Measurements from ENCODE around the gene TMEM86A. TPM values are rescaled to one million over a fixed set of nuclear protein-coding genes. Genes with fewer than 3 reads are reported as not detected.

The TMEM86A gene
- total and polyA plus RNA-seq, 2 donors (not counting 3 experiments of a cell fraction or from before 2014, with no cell fraction given) = 2.1 to 2.6 TPM

GRCh38 chr11:18669219-18669596 lies 29.4 kb upstream of the TMEM86A start:
- Histone ChIP-seq H4K20me1 (replicated peaks; ENCODE audit: control insufficient read depth, extremely low read depth, insufficient read depth, low read length) (no peaks in the 10 kb centered on the region), H3K27ac (ENCODE audit: insufficient read depth, low read depth, low read length) (no peak overlapping the region), H3K4me2 (ENCODE audit: insufficient read depth, low read length) (no peak overlapping the region), H3K36me3 (ENCODE audit: control insufficient read depth in 2 of 2, extremely low read depth in 1 of 2, insufficient read depth in 2 of 2, low read length in 2 of 2) (no peaks in the 10 kb centered on the region), H3K9ac (replicated peaks; ENCODE audit: extremely low read depth, insufficient read depth, low read length) (no peak overlapping the region), H3K4me3 (replicated peaks in 1 of 3; ENCODE audit: insufficient read depth in 1 of 3, low read depth in 1 of 3, low read length in 3 of 3) (no peak overlapping the region), H3K27me3 (ENCODE audit: control insufficient read depth in 2 of 2, insufficient read depth in 2 of 2, low read length in 2 of 2) (peaks cover 0 to 3% of the 10 kb centered on the region in 2 experiments), H2AFZ (ENCODE audit: low read depth, low read length) (no peak overlapping the region), H3K4me1 (ENCODE audit: control insufficient read depth, extremely low read depth, insufficient read depth, low read length) (no peaks in the 10 kb centered on the region), H3K79me2 (ENCODE audit: control insufficient read depth, insufficient read depth, low read length) (no peaks in the 10 kb centered on the region), H3K9me3 (replicated peaks; ENCODE audit: control insufficient read depth, insufficient read depth, low read length) (no peaks in the 10 kb centered on the region), H3K9me1 (replicated peaks; ENCODE audit: control insufficient read depth, extremely low read depth, insufficient read depth, low read length) (no peaks in the 10 kb centered on the region)
- intact Hi-C loops (cut with micrococcal nuclease) = no loop called here
- no TSS peak for BruUV-seq (replicated peaks)
- dilution Hi-C loops (cut with MboI; ENCODE audit: extremely low pct_ligation_motif_present, low sequenced_read_pairs) = no loop called here
- DNase-seq (ENCODE audit: low read depth, low spot score) (no peak), FAIRE-seq (no peak)
- ChIA-PET POLR2A (no interaction called here), CTCF (no interaction called here)
- TF ChIP-seq MYC (IDR thresholded peaks at IDR 0.05; ENCODE audit: low read depth, low read length) (no peak), CTCF (IDR thresholded peaks at IDR 0.05; ENCODE audit: extremely low read depth in 1 of 2, insufficient read depth in 1 of 2, low read depth in 1 of 2, low read length in 2 of 2) (no peak), EZH2 (IDR thresholded peaks at IDR 0.05; ENCODE audit: borderline replicate concordance, low read depth, low read length, severe bottlenecking) (no peak), POLR2A (IDR thresholded peaks at IDR 0.05; ENCODE audit: low read depth, low read length) (no peak), FOS (IDR thresholded peaks at IDR 0.05; ENCODE audit: borderline replicate concordance, insufficient read depth, low read length) (no peak)
- TF ChIP-seq, protein P1, sequence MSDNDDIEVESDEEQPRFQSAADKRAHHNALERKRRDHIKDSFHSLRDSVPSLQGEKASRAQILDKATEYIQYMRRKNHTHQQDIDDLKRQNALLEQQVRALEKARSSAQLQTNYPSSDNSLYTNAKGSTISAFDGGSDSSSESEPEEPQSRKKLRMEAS (IDR thresholded peaks at IDR 0.05; ENCODE audit: insufficient read depth, insufficient read length) = no peak

- no peaks in the 10 kb centered on the region for H4K20me1 ChIP-seq (replicated peaks; ENCODE audit: control insufficient read depth, extremely low read depth, insufficient read depth, low read length)
- POLR2A ChIA-PET = no interaction called here
Measured at GRCh38 chr11:18669711-18670110, 28.9 kb upstream of the TMEM86A start.

More at GRCh38 chr11:18669711-18670110, 28.9 kb upstream of the TMEM86A start:
- H3K4me3 ChIP-seq (replicated peaks in 1 of 3; ENCODE audit: insufficient read depth in 1 of 3, low read depth in 1 of 3, low read length in 3 of 3) = no peak overlapping the region
- H3K9me1 ChIP-seq (replicated peaks; ENCODE audit: control insufficient read depth, extremely low read depth, insufficient read depth, low read length) = no peaks in the 10 kb centered on the region
- BruUV-seq (replicated peaks) = no TSS peak
- TF ChIP-seq JUN (IDR thresholded peaks at IDR 0.05; ENCODE audit: borderline replicate concordance, insufficient read depth, insufficient read length, low read depth) = no peak
- TF ChIP-seq GATA2 (IDR thresholded peaks at IDR 0.05; ENCODE audit: insufficient read depth, insufficient read length, low read depth, low read length) = no peak
- TF ChIP-seq CTCF (IDR thresholded peaks at IDR 0.05; ENCODE audit: extremely low read depth in 1 of 2, insufficient read depth in 1 of 2, low read depth in 1 of 2, low read length in 2 of 2) = no peak
- no peak for TF ChIP-seq MYC (IDR thresholded peaks at IDR 0.05; ENCODE audit: low read depth, low read length)
- TF ChIP-seq, protein P1 (IDR thresholded peaks at IDR 0.05; ENCODE audit: insufficient read depth, insufficient read length) = no peak
- TF ChIP-seq FOS (IDR thresholded peaks at IDR 0.05; ENCODE audit: borderline replicate concordance, insufficient read depth, low read length) = no peak
- TF ChIP-seq POLR2AphosphoS5 (IDR thresholded peaks at IDR 0.05; ENCODE audit: insufficient read depth, low read depth, low read length) = no peak
- TF ChIP-seq EZH2 (IDR thresholded peaks at IDR 0.05; ENCODE audit: borderline replicate concordance, low read depth, low read length, severe bottlenecking) = no peak
- TF ChIP-seq POLR2A (IDR thresholded peaks at IDR 0.05; ENCODE audit: low read depth, low read length) = no peak
- no peak overlapping the region for H3K4me2 ChIP-seq (ENCODE audit: insufficient read depth, low read length)
- no peak overlapping the region for H2AFZ ChIP-seq (ENCODE audit: low read depth, low read length)
- no peak for DNase-seq (ENCODE audit: low read depth, low spot score)
- H3K9me3 ChIP-seq (replicated peaks; ENCODE audit: control insufficient read depth, insufficient read depth, low read length) = no peaks in the 10 kb centered on the region
- no peaks in the 10 kb centered on the region for H3K4me1 ChIP-seq (ENCODE audit: control insufficient read depth, extremely low read depth, insufficient read depth, low read length)
- intact Hi-C loops (cut with micrococcal nuclease) (no loop called here), dilution Hi-C loops (cut with MboI; ENCODE audit: extremely low pct_ligation_motif_present, low sequenced_read_pairs) (no loop called here)
- no peaks in the 10 kb centered on the region for H3K36me3 ChIP-seq (ENCODE audit: control insufficient read depth in 2 of 2, extremely low read depth in 1 of 2, insufficient read depth in 2 of 2, low read length in 2 of 2)
- FAIRE-seq = no peak
- H3K79me2 ChIP-seq (ENCODE audit: control insufficient read depth, insufficient read depth, low read length) = no peaks in the 10 kb centered on the region
- H3K27me3 ChIP-seq (ENCODE audit: control insufficient read depth in 2 of 2, insufficient read depth in 2 of 2, low read length in 2 of 2) = peaks cover 0 to 3% of the 10 kb centered on the region in 2 experiments
- H3K9ac ChIP-seq (replicated peaks; ENCODE audit: extremely low read depth, insufficient read depth, low read length) = no peak overlapping the region
- CTCF ChIA-PET = no interaction called here
- H3K27ac ChIP-seq (ENCODE audit: insufficient read depth, low read depth, low read length) = no peak overlapping the region

All from endothelial cell of umbilical vein (primary cell).